ENCODE results near the gene RPL36.

Gene RPL36

GRCh38 chr19:5690125-5690954 is at the start of gene RPL36:
Gene RPL36, plus strand, starts transcription at chr19:5690295. Its CDS starts 213 bp downstream, at chr19:5690508.
- peak; percentile 92 for DNase-seq (ENCODE audit: extremely low spot score)
- ChIA-PET CTCF (interaction anchor here (0.7 to 1.6 kb wide), 9 partner anchors 17 to 138 kb away, joined by 3 to 6 read pairs (median 4); partner anchors contain the start of genes CATSPERD and LONP1), POLR2A (interaction anchor here (0.6 to 4.2 kb wide), 29 partner anchors 8 to 332 kb away, joined by 3 to 49 read pairs (median 4); partner anchors contain the start of genes CATSPERD, DUS3L, HSD11B1L and LONP1)
- no peak for TF ChIP-seq CTBP1 (IDR thresholded peaks at IDR 0.05; ENCODE audit: borderline replicate concordance)
- TF ChIP-seq L3MBTL2 (conservative IDR thresholded peaks at IDR 0.05): no peak; the same call in 1 of the 2 replicates
- TF ChIP-seq ARNT (IDR thresholded peaks at IDR 0.05): peak; percentile 51; the same call in 1 of the 2 replicates
- TF ChIP-seq TARDBP (IDR thresholded peaks at IDR 0.05): peak; percentile 42; the same call in 1 of the 2 replicates
- TF ChIP-seq FOXK2 (IDR thresholded peaks at IDR 0.05): no peak
- no peak for TF ChIP-seq SP1 (IDR thresholded peaks at IDR 0.05)
- peak; percentile 96 for TF ChIP-seq ELF4 (IDR thresholded peaks at IDR 0.05)
- no peak for TF ChIP-seq FOXA1 (IDR thresholded peaks at IDR 0.05)
- TF ChIP-seq NFRKB (IDR thresholded peaks at IDR 0.05): no peak
- TF ChIP-seq LEF1 (IDR thresholded peaks at IDR 0.05; ENCODE audit: borderline replicate concordance): peak; percentile 76; the same call in 1 of the 2 replicates
- TF ChIP-seq ZNF384 (IDR thresholded peaks at IDR 0.05): no peak

GRCh38 chr19:5641171-5641570 is 48.9 kb upstream of the RPL36 start:
- TF ChIP-seq TARDBP (IDR thresholded peaks at IDR 0.05) (no peak), FOXA1 (IDR thresholded peaks at IDR 0.05) (no peak), L3MBTL2 (conservative IDR thresholded peaks at IDR 0.05) (no peak), FOXK2 (IDR thresholded peaks at IDR 0.05) (no peak), PKNOX1 (IDR thresholded peaks at IDR 0.05) (no peak), CTBP1 (IDR thresholded peaks at IDR 0.05; ENCODE audit: borderline replicate concordance) (no peak), ARNT (IDR thresholded peaks at IDR 0.05) (no peak)
- CTCF ChIA-PET: no interaction called here
- POLR2A ChIA-PET: no interaction called here
- DNase-seq (ENCODE audit: extremely low spot score): no peak

DNA sequence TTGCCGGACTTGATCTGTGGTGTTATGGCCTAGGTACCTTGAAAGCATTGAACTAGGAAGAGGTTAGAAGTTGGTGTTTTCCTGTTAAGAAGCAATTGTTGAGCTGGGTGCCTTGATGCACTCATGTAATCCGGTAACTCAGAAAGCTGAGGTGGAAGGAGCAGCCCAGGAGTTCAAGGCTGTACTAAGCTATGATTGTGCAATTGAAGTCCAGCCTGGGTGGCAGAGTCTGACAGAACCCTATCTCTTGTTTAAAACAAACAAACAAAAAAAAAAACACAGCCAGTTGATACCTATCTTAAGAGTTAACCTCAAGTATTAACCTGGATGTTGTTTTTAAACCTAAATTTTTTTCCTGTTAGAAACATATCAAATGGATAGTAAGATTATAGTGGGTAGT is 47.9 kb upstream of the RPL36 start:
- DNase-seq (ENCODE audit: extremely low spot score): no peak
- ChIA-PET POLR2A (interaction anchor here (0.9 kb wide), 1 partner anchor 19 kb away, joined by 3 read pairs; the partner anchor contains the start of genes SAFB and SAFB2), CTCF (no interaction called here)
- TF ChIP-seq TARDBP (IDR thresholded peaks at IDR 0.05) (no peak), SUZ12 (IDR thresholded peaks at IDR 0.05) (no peak)

DNA sequence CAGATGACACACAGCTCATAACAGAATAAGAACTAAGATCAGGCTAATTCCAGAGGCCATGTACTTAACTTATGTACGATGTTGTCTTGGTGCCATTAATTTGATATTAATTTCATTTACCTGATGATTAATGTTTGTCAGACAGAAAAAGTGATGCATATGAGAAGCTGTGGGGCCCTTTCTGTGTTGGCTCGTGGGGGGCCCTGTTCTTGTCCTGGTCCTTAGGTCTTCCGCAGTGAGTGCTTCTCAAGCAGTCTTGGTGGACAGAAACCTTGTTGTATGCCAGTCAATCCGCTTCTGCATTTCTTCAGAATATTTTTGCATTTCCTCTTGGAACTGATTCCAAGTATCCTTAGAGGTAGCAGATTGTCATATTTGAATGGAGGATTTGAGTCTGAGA is 47.0 kb upstream of the RPL36 start:
- POLR2A ChIA-PET: no interaction called here
- TF ChIP-seq PKNOX1 (IDR thresholded peaks at IDR 0.05): no peak
- no peak for TF ChIP-seq FOXK2 (IDR thresholded peaks at IDR 0.05)
- no peak for TF ChIP-seq SP1 (IDR thresholded peaks at IDR 0.05)
- TF ChIP-seq TARDBP (IDR thresholded peaks at IDR 0.05): no peak
- TF ChIP-seq SUZ12 (IDR thresholded peaks at IDR 0.05): no peak
- no peak for DNase-seq (ENCODE audit: extremely low spot score)
- CTCF ChIA-PET: interaction anchor here (0.6 kb wide), 1 partner anchor 47 kb away, joined by 3 read pairs; the partner anchor contains the start of gene RPL36

GRCh38 chr19:5644037-5644436 is 46.1 kb upstream of the RPL36 start:
- TF ChIP-seq NFRKB (IDR thresholded peaks at IDR 0.05) (no peak), ELF4 (IDR thresholded peaks at IDR 0.05) (no peak), ZNF384 (IDR thresholded peaks at IDR 0.05) (no peak)
- no peak for DNase-seq (ENCODE audit: extremely low spot score)
- ChIA-PET POLR2A (no interaction called here), CTCF (no interaction called here)

- TF ChIP-seq ELF4 (IDR thresholded peaks at IDR 0.05) (no peak), BHLHE40 (IDR thresholded peaks at IDR 0.05; ENCODE audit: borderline replicate concordance) (no peak), FOXM1 (IDR thresholded peaks at IDR 0.05; ENCODE audit: borderline replicate concordance) (no peak), TARDBP (IDR thresholded peaks at IDR 0.05) (no peak), CTBP1 (IDR thresholded peaks at IDR 0.05; ENCODE audit: borderline replicate concordance) (no peak), L3MBTL2 (conservative IDR thresholded peaks at IDR 0.05) (no peak), HDGF (IDR thresholded peaks at IDR 0.05; ENCODE audit: borderline replicate concordance) (no peak), FOXK2 (IDR thresholded peaks at IDR 0.05) (no peak), ZNF384 (IDR thresholded peaks at IDR 0.05) (no peak), NFRKB (IDR thresholded peaks at IDR 0.05) (no peak), ARNT (IDR thresholded peaks at IDR 0.05) (no peak), PKNOX1 (IDR thresholded peaks at IDR 0.05) (no peak), FOXA1 (IDR thresholded peaks at IDR 0.05) (no peak), SP1 (IDR thresholded peaks at IDR 0.05) (no peak), LEF1 (IDR thresholded peaks at IDR 0.05; ENCODE audit: borderline replicate concordance) (no peak)
- POLR2A ChIA-PET: no interaction called here
- DNase-seq (ENCODE audit: extremely low spot score): no peak
- CTCF ChIA-PET: interaction anchor here (0.7 kb wide), 1 partner anchor 15 kb away, joined by 4 read pairs; no protein-coding TSS in a partner anchor
Observed at GRCh38 chr19:5645409-5645808, 44.7 kb upstream of the RPL36 start.

DNA sequence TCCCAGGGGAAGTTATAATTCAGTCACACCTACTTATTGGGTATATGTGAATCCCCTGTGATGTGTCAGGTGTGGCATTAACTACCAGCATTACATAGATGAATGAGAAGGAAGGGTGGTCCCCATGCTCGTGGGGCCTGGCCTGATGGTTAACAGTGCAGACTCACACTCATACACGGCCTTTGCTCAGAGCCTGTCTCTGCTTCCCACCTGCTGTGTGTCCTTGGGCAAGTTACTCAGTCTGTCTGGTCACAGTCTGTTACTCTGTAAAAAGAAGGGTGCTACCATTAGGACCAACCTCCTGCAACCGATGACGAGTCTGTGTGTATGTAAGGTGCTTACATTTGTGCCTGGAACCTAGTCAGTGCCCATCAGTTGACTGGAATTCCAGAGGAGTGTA is 43.4 kb upstream of the RPL36 start:
- no peak for DNase-seq (ENCODE audit: extremely low spot score)
- ChIA-PET POLR2A (no interaction called here), CTCF (no interaction called here)
- TF ChIP-seq L3MBTL2 (conservative IDR thresholded peaks at IDR 0.05) (no peak), ARNT (IDR thresholded peaks at IDR 0.05) (no peak), PKNOX1 (IDR thresholded peaks at IDR 0.05) (no peak), FOXK2 (IDR thresholded peaks at IDR 0.05) (no peak), ZNF384 (IDR thresholded peaks at IDR 0.05) (no peak), NFRKB (IDR thresholded peaks at IDR 0.05) (no peak), SP1 (IDR thresholded peaks at IDR 0.05) (no peak), TARDBP (IDR thresholded peaks at IDR 0.05) (no peak), CTBP1 (IDR thresholded peaks at IDR 0.05; ENCODE audit: borderline replicate concordance) (no peak), FOXA1 (IDR thresholded peaks at IDR 0.05) (no peak)

All from HEK293T (cell line).